Uterus (tissue), 4 donors: ENCODE data around the gene USP35. TPM values are rescaled to one million over a fixed set of nuclear protein-coding genes. Genes with fewer than 3 reads are reported as not detected.

ENCODE experiments used
- DNase-seq, 2 donors: peaks; one replicate each; pipeline ENCODE4 v3.0.0-alpha.2; 2019 to 2020
- H3K27ac ChIP-seq, 2 donors: fragments of 200-600 bp; sonication (generic); 1 replicate in 1 of 2; 2 replicates in 1 of 2; pipeline ENCODE4 v1.5.1; 2016 to 2018
- H3K27me3 ChIP-seq, 2 donors: fragments of 200-600 bp; sonication (generic); one replicate each; pipeline ENCODE4 v1.5.1; 2018 to 2019; ENCODE audit warnings: control low read depth in 1 of 2
- H3K36me3 ChIP-seq, 2 donors: fragments of 200-600 bp; sonication (generic); one replicate each; pipeline ENCODE4 v1.5.1; 2019; ENCODE audit warnings: control low read depth in 1 of 2
- H3K4me1 ChIP-seq, 2 donors: fragments of 200-600 bp; sonication (generic); one replicate each; pipeline ENCODE4 v1.5.1; 2018 to 2019; ENCODE audit warnings: control low read depth in 1 of 2
- H3K4me3 ChIP-seq, 2 donors: fragments of 200-600 bp; sonication (generic); 1 replicate in 1 of 2; 2 replicates in 1 of 2; pipeline ENCODE4 v1.5.1; 2018 to 2019; ENCODE audit warnings: mild to moderate bottlenecking in 1 of 2
- H3K9me3 ChIP-seq, 2 donors: fragments of 200-600 bp; sonication (generic); one replicate each; pipeline ENCODE4 v1.5.1; 2019; ENCODE audit warnings: control low read depth in 1 of 2
- POLR2A ChIP-seq, 2 donors: fragments of 450-650 bp; IDR thresholded peaks; one replicate each; pipeline ENCODE4 v1.6.1; 2016; ENCODE audit warnings: antibody characterized with exemption in 2 of 2, mild to moderate bottlenecking in 1 of 2, moderate library complexity in 1 of 2
- intact Hi-C: fragments of 100-400 bp; cut with DNase I; formaldehyde crosslinking; loops from one replicate; pipeline ENCODE4 v1.15.1; 2023; ENCODE audit warnings: low total_unique reads
- total RNA-seq, 4 donors: library from RNA; depleted of rRNA in 3 of 4; stranded (reverse); fragments of >200 nt in 3 of 4; gene quantifications; one replicate each; pipeline versions ENCODE4 v1.1.0 to v1.2.4, GENCODE V29; 2014 to 2023
- TF ChIP-seq, protein P1 (sequence below), 4 experiments: fragments of 200-600 bp in 2 of 4; fragments of 450-650 bp in 2 of 4; sonication (generic) in 2 of 4; IDR thresholded peaks; one replicate each; pipeline ENCODE4 v1.5.1; 2016 to 2019; ENCODE audit warnings: antibody characterized with exemption in 4 of 4, mild to moderate bottlenecking in 2 of 4, moderate library complexity in 1 of 4
- donor health status: DM: yes; HTN: yes; CAD: no.

USP35 gene, protein sequence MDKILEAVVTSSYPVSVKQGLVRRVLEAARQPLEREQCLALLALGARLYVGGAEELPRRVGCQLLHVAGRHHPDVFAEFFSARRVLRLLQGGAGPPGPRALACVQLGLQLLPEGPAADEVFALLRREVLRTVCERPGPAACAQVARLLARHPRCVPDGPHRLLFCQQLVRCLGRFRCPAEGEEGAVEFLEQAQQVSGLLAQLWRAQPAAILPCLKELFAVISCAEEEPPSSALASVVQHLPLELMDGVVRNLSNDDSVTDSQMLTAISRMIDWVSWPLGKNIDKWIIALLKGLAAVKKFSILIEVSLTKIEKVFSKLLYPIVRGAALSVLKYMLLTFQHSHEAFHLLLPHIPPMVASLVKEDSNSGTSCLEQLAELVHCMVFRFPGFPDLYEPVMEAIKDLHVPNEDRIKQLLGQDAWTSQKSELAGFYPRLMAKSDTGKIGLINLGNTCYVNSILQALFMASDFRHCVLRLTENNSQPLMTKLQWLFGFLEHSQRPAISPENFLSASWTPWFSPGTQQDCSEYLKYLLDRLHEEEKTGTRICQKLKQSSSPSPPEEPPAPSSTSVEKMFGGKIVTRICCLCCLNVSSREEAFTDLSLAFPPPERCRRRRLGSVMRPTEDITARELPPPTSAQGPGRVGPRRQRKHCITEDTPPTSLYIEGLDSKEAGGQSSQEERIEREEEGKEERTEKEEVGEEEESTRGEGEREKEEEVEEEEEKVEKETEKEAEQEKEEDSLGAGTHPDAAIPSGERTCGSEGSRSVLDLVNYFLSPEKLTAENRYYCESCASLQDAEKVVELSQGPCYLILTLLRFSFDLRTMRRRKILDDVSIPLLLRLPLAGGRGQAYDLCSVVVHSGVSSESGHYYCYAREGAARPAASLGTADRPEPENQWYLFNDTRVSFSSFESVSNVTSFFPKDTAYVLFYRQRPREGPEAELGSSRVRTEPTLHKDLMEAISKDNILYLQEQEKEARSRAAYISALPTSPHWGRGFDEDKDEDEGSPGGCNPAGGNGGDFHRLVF
- total RNA-seq: 10 to 100 TPM in 2 of 4 donors, 1 to 10 TPM in 2; 5.4 to 25.3 (median 10.3) TPM

DNA sequence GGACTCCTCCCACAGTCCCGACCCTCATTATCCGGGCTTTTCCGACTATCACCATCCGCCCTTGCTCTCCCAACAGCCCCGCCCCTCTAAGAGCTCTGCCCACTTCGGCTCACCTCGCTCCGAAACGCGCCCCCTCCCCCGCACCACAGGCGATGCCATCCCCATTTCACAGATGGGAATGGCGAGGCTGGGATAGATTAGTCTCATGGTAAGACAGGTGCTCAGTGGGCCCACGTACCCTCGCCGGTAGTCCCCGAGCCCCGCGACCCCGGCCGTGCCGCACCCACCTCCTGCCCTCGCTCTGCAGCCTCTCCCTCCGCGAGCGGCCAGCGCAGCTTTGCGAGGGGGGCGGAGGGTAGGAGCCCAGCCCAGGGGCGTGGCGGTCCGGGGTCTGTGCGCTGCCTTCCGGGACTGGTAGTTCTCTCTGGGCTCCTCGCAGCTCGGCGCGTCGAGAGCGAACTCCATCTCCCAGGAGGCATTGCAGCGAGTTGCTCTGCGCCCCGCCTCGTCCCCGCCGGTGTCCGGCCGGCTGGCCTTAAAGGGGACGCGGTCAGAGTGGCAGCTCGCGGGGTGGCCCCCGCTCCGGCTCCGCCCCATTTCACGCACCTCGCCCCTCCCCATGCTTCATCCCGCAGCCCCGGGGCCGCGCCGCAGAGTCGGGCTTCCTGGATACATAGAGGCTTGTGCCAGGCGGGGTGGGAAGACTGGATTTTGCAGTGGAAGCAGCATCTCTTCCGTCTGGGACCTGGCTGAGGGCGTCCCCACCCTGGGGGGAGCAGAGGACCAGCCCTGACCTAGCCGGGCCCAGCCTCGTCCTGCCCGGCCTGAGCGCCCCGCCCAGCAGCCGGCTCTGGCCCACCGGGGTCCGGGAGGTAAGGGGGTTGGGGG, at the start of gene USP35, which contains the start of gene KCTD21:
TSS of gene USP35 (plus strand) at position 634 of the 888 bp plus-strand sequence. CDS start 7,327 bp downstream, outside the sequence.
TSS of gene KCTD21 (minus strand) at position 341 of the 888 bp plus-strand sequence. CDS start 14,072 bp downstream, outside the sequence.
- Histone ChIP-seq H3K4me1 (no peaks in the 10 kb centered on the region), H3K4me3 (peak within 1 kb of the TSS; percentile 90 to 100), H3K36me3 (no peaks in the 10 kb centered on the region), H3K27ac (peak within 1 kb of the TSS; percentile 85 to 87), H3K27me3 (no peaks in the 10 kb centered on the region), H3K9me3 (no peaks in the 10 kb centered on the region)
- DNase-seq: peak; percentile 96
- intact Hi-C loops: no loop called here
- peak; percentile 58 to 82 for TF ChIP-seq POLR2A (IDR thresholded peaks at IDR 0.05)
- TF ChIP-seq, protein P1, sequence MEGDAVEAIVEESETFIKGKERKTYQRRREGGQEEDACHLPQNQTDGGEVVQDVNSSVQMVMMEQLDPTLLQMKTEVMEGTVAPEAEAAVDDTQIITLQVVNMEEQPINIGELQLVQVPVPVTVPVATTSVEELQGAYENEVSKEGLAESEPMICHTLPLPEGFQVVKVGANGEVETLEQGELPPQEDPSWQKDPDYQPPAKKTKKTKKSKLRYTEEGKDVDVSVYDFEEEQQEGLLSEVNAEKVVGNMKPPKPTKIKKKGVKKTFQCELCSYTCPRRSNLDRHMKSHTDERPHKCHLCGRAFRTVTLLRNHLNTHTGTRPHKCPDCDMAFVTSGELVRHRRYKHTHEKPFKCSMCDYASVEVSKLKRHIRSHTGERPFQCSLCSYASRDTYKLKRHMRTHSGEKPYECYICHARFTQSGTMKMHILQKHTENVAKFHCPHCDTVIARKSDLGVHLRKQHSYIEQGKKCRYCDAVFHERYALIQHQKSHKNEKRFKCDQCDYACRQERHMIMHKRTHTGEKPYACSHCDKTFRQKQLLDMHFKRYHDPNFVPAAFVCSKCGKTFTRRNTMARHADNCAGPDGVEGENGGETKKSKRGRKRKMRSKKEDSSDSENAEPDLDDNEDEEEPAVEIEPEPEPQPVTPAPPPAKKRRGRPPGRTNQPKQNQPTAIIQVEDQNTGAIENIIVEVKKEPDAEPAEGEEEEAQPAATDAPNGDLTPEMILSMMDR (IDR thresholded peaks at IDR 0.05): peak in 1 of 4 experiments; percentile 17

DNA sequence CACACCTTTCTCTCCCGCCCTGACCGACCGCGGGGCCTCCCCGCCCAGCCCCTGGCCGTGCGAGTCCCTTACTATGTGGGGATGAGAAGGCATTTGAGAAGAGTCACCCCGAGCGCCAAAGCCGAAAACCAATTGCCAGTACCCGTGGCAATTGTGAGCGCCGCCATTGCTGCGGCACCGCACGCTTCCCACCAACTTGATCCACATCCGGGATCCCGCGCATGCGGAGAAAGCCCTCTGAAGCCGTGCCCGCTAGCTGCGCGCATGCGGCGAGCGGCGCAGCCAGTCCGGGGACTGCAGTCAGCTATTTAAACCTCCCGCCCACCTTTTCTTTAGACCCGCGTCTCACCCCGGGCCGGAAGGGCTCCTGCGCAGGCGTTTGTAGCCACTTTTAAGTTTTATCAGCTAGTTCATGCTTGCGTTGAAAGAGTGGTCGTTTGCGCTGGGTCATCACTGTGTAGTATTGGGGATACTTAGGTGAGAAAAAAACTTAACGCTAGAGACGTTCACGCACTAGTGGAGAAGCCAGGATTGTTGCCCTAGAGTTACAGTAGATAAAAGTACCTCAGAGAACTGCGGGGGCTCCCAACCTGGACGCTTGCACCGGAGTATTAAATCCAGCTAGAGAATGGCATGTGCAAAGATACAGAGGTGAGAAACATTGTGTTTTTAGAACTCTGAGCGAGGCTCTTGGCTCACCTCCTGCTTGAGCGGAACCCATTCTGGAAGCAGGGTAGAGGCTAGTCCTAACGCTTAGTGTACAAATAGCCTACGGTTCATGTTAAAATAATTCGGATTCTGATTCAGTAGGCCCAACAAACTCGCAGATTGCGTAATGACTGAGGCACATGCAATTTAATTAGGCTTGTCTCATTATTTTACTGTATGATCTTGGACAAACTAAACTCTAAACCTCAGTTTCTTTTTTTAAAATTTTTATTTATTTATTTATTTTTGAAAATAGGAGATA, 49.0 kb upstream of the USP35 start, which contains the start of gene ALG8:
TSS of gene ALG8 (minus strand) at position 205 of the 970 bp plus-strand sequence. CDS start at position 167, 38 bp downstream.
- Histone ChIP-seq H3K27me3 (no peaks in the 10 kb centered on the region), H3K4me3 (peak within 1 kb of the TSS; percentile 60 to 79), H3K27ac (peak within 1 kb of the TSS; percentile 67 to 68), H3K4me1 (no peaks in the 10 kb centered on the region), H3K36me3 (no peaks in the 10 kb centered on the region), H3K9me3 (no peaks in the 10 kb centered on the region)
- intact Hi-C loops: no loop called here
- peak; percentile 93 to 97 for DNase-seq
- peak in 1 of 2 donors; percentile 57 for TF ChIP-seq POLR2A (IDR thresholded peaks at IDR 0.05)
- TF ChIP-seq, protein P1 (IDR thresholded peaks at IDR 0.05): no peak

DNA sequence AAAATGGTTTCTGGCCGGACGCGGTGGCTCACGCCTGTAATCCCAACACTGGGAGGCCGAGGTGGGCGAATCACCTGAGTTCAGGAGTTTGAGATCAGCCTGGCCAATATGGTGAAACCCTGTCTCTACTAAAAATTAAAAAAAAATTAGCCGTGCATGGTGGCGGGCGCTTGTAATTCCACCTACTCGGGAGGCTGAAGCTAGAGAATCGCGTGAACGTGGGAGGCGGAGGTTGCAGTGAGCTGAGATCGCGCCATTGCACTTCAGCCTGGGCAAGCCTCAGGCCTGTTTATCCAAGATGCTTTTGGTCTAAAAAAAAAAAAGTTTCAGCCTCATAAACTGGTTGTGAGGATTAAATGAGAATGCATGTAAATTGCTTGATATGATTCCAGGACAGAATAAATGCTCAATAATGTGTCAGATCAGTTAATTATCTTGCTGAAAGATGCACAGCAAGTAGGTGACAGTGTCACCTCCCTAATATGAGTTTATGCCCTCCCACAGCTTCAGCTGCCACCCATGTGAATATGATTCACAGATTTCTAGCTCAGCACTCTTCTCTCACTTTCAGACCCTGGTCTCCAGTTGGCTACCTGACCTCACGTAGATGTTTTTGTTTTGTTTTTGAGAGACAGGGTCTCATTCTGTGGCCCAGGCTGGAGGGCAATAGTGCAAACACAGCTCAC, 48.2 kb upstream of the USP35 start:
- Histone ChIP-seq H3K27ac (peak overlapping the region; percentile 67 to 68), H3K27me3 (no peaks in the 10 kb centered on the region), H3K36me3 (no peaks in the 10 kb centered on the region), H3K4me3 (peak overlapping the region; percentile 60 to 79), H3K9me3 (no peaks in the 10 kb centered on the region), H3K4me1 (no peaks in the 10 kb centered on the region)
- intact Hi-C loops: no loop called here
- TF ChIP-seq POLR2A (IDR thresholded peaks at IDR 0.05): no peak
- TF ChIP-seq, protein P1 (IDR thresholded peaks at IDR 0.05): no peak
- DNase-seq: no peak
